Heart left ventricle (tissue), 13 donors: Measurements from ENCODE around the gene CPLX1.

ENCODE experiments used
- CTCF ChIP-seq, 12 donors: fragments of 200-600 bp; sonication (generic) in 4 of 12; IDR thresholded peaks; one replicate each; pipeline versions ENCODE4 v1.5.0 to v1.8.0; 2018 to 2022; ENCODE audit warnings: antibody characterized with exemption in 12 of 12, mild to moderate bottlenecking in 5 of 12
- POLR2A ChIP-seq, 2 donors: fragments of 450-650 bp; IDR thresholded peaks; one replicate each; pipeline ENCODE4 v1.6.1; 2017; ENCODE audit warnings: antibody characterized with exemption in 2 of 2, mild to moderate bottlenecking in 2 of 2, moderate library complexity in 2 of 2
- donor health status: ischemic (EF 13 %, LVEDD 7.1; RV severe dilation, severe dysfunction).
- donor health status: DM: no; HTN: yes; CAD: no.
- donor health status: DM: no; HTN: no; CAD: no.
- donor health status: ischemic (EF 25% LVEDD 6.9; RV normal size, moderate dysfunction).
- donor health status: ischemic (EF 25% LVEDD 5.7; RV mildly dilated, moderate dysfunction).
- donor health status: ischemic (EF 35%, LVEDD 5.7; RV mildly dilated, moderate dysfunction).
- donor health status: nonischemic (EF 11% LVEDD 7.7; RV severe dilation, severe dysfunction).
- donor health status: DM: yes; HTN: yes; CAD: no.
- donor health status: PGD.
- donor health status: ischemic (EF 29% LVEDD 5.4; RV normal size, mild dysfunction).
- donor health status: nonischemic (EF 23%, LVEDD 6.1; RV moderate dilation, normal function).

GRCh38 chr4:797066-797465 lies 28.9 kb downstream of the CPLX1 start:
- TF ChIP-seq CTCF (IDR thresholded peaks at IDR 0.05) (no peak), POLR2A (IDR thresholded peaks at IDR 0.05) (no peak)
